Heart right ventricle (tissue), 16 donors: Measurements from ENCODE around the gene RALGAPA1. TPM values are rescaled to one million over a fixed set of nuclear protein-coding genes. Genes with fewer than 3 reads are reported as not detected.
"Not testable (repeated sequence)": the region's sequence is repeated elsewhere in the genome, so short reads cannot be mapped to it uniquely, and the experiment has no call there.

Source experiments
- ATAC-seq, 8 donors: fragments of 200-7000 bp; cut with Tn5 transposase; one replicate each; pipeline ENCODE4 v1.9.1; 2020; ENCODE audit warnings: mild to moderate bottlenecking in 8 of 8, moderate library complexity in 8 of 8, moderate number of reproducible peaks in 1 of 8
- DNase-seq, 2 donors: peaks; one replicate each; pipeline ENCODE4 v3.0.0-alpha.2; 2020
- H3K27ac ChIP-seq, 10 donors: fragments of 200-600 bp; sonication (generic) in 2 of 10; one replicate each; pipeline versions ENCODE4 v1.5.0 to v1.8.0; 2020 to 2022; ENCODE audit warnings: mild to moderate bottlenecking in 3 of 10
- H3K27me3 ChIP-seq, 7 donors: fragments of 200-600 bp; one replicate each; pipeline ENCODE4 v1.8.0; 2021 to 2022; ENCODE audit warnings: mild to moderate bottlenecking in 2 of 7
- H3K36me3 ChIP-seq, 9 donors: fragments of 200-600 bp; sonication (generic) in 1 of 9; one replicate each; pipeline versions ENCODE4 v1.5.0 to v1.8.0; 2020 to 2022; ENCODE audit warnings: mild to moderate bottlenecking in 2 of 9
- H3K4me1 ChIP-seq, 9 donors: fragments of 200-600 bp; sonication (generic) in 1 of 9; one replicate each; pipeline versions ENCODE4 v1.5.0 to v1.8.0; 2020 to 2022; ENCODE audit warnings: mild to moderate bottlenecking in 4 of 9
- H3K4me3 ChIP-seq, 10 donors: fragments of 200-600 bp; sonication (generic) in 2 of 10; one replicate each; pipeline versions ENCODE4 v1.5.0 to v1.8.0; 2020 to 2022; ENCODE audit warnings: mild to moderate bottlenecking in 7 of 10, moderate library complexity in 2 of 10
- H3K9me3 ChIP-seq, 11 donors: fragments of 200-600 bp in 10 of 11; sonication (generic) in 2 of 11; one replicate each; pipeline versions ENCODE4 v1.5.0 to v1.8.0; 2013 to 2022; ENCODE audit warnings: mild to moderate bottlenecking in 2 of 11, control low read depth in 1 of 11, moderate library complexity in 1 of 11
- CTCF ChIP-seq, 9 donors: fragments of 200-600 bp; sonication (generic) in 2 of 9; IDR thresholded peaks; one replicate each; pipeline versions ENCODE4 v1.5.0 to v1.8.0; 2021 to 2022; ENCODE audit warnings: antibody characterized with exemption in 9 of 9, mild to moderate bottlenecking in 5 of 9, moderate library complexity in 1 of 9
- whole genome bisulfite sequencing, 2 donors: extraction: QIAGEN DNeasy Blood & Tissue Kit; methylation state at CpG; one replicate each; pipeline ENCODE4 v1.1.7; 2013; ENCODE audit warnings: inconsistent platforms in 1 of 2; 5-methylcytosine and 5-hydroxymethylcytosine counted together
- intact Hi-C, 10 donors: fragments of 100-400 bp; cut with DNase I; formaldehyde crosslinking; loops; one replicate each; pipeline versions ENCODE4 v1.11.1 to v1.14.2; 2022
- long read RNA-seq, 3 donors: library from polyadenylated mRNA; unstranded; transcript quantifications; one replicate each; pipeline ENCODE4 v2.0.0, GENCODE V29; 2020 to 2021
- polyA plus RNA-seq, 2 donors: library from polyadenylated mRNA; stranded (reverse); fragments of 200-250 nt; gene quantifications; one replicate each; pipeline ENCODE4 v1.2.3, GENCODE V29; 2013
- total RNA-seq, 10 donors: library from RNA; stranded (reverse); fragmentation: NEBNext Ultra II Directional in 3 of 10; extraction: Animal tissue kit (Norgen Biotek cat#: 25700) in 3 of 10; gene quantifications; one replicate each; pipeline versions ENCODE4 v1.2.1 to v1.2.4, GENCODE V29; 2021 to 2023
- donor health status: Arrhythmogenic right ventricular cardiomyopathy.
- donor health status: ischemic (EF 13 %, LVEDD 7.1; RV severe dilation, severe dysfunction).
- donor health status: healthy with polysubstance abuse.
- donor health status: DM: no; HTN: yes; CAD: no.
- donor health status: DM: no; HTN: no; CAD: no.
- donor health status: ischemic (EF 25% LVEDD 6.9; RV normal size, moderate dysfunction).
- donor health status: ischemic (EF 25% LVEDD 5.7; RV mildly dilated, moderate dysfunction).
- donor health status: healthy.
- donor health status: DM: yes; HTN: yes; CAD: no.
- donor health status: Ischemic cardiomyopathy.
- donor health status: ischemic (EF 35%, LVEDD 5.7; RV mildly dilated, moderate dysfunction).
- donor health status: nonischemic (EF 11% LVEDD 7.7; RV severe dilation, severe dysfunction).
- donor health status: DM: yes; HTN: yes; CAD: no.
- donor health status: PGD.
- donor health status: ischemic (EF 29% LVEDD 5.4; RV normal size, mild dysfunction).
- donor health status: nonischemic (EF 23%, LVEDD 6.1; RV moderate dilation, normal function).

The RALGAPA1 gene
- total RNA-seq (10 to 100 TPM; 29.0 to 43.6 (median 36.6) TPM), polyA plus RNA-seq (10 to 100 TPM in 1 of 2 donors, 1 to 10 TPM in 1; 7.9 to 28.2 TPM)
- long read RNA-seq, donor 1, partial matches to known transcripts: 3 of 7 reads
- long read RNA-seq, donor 1, other reads (novel, unspliced or antisense): 4 of 7 reads
- long read RNA-seq, donor 2, partial matches to known transcripts: 9 of 11 reads
- long read RNA-seq, donor 2, other reads (novel, unspliced or antisense): 2 of 11 reads
- long read RNA-seq, donor 3, partial matches to known transcripts: 16 of 19 reads
- long read RNA-seq, donor 3, other reads (novel, unspliced or antisense): 3 of 19 reads

GRCh38 chr14:35808638-35809563, at the start of gene RALGAPA1:
RALGAPA1 (minus strand) TSS chr14:35809295; CDS start chr14:35808835, 460 bp downstream.
- peak; percentile 8 to 63 (median 45) for TF ChIP-seq CTCF (IDR thresholded peaks at IDR 0.05)
- DNase-seq (peak; percentile 88 to 95), ATAC-seq (peak; percentile 98 to 100 (median 99))
- not testable (repeated sequence) for H3K9me3 ChIP-seq, H3K36me3 ChIP-seq, H3K27me3 ChIP-seq
- peak within 1 kb of the TSS; percentile 60 to 92 (median 78) for H3K4me3 ChIP-seq
- peak within 1 kb of the TSS; percentile 79 to 95 (median 92) for H3K27ac ChIP-seq
- WGBS, 2 donors: 0 to 1% methylated on average over 49 to 60 of the region's 66 CpGs
- intact Hi-C loops: loop anchor here in 2 of 10 donors (1.0 to 2.0 kb wide), 2 partner anchors 17 to 18 kb away; partner anchors contain the start of gene BRMS1L (in 2 of the 2)
- peaks cover 0 to 28% (median 22%) of the 10 kb centered on the region in 9 donors for H3K4me1 ChIP-seq

GRCh38 chr14:35858521-35859209, 49.6 kb upstream of the RALGAPA1 start:
- H3K27me3 ChIP-seq: no peaks in the 10 kb centered on the region
- intact Hi-C loops: no loop called here
- no peak overlapping the region for H3K4me3 ChIP-seq
- WGBS, 2 donors: 97 to 98% methylated on average over 7 of the region's 7 CpGs
- ATAC-seq (no peak), DNase-seq (no peak)
- H3K9me3 ChIP-seq: no peaks in the 10 kb centered on the region
- H3K27ac ChIP-seq: no peak overlapping the region
- peaks cover 0 to 15% (median 5%) of the 10 kb centered on the region in 9 donors for H3K4me1 ChIP-seq
- no peak for TF ChIP-seq CTCF (IDR thresholded peaks at IDR 0.05)
- H3K36me3 ChIP-seq: peaks cover 0 to 44% (median 19%) of the 10 kb centered on the region in 9 donors

- WGBS, 2 donors: 75 to 77% methylated on average over 6 of the region's 6 CpGs
- H3K4me3 ChIP-seq: no peak overlapping the region
- peaks cover 0 to 47% (median 10%) of the 10 kb centered on the region in 9 donors for H3K36me3 ChIP-seq
- H3K27me3 ChIP-seq: no peaks in the 10 kb centered on the region
- H3K4me1 ChIP-seq: peaks cover 0 to 7% (median 4%) of the 10 kb centered on the region in 9 donors
- peaks cover 0 to 10% (median 4%) of the 10 kb centered on the region in 11 donors for H3K9me3 ChIP-seq
- ATAC-seq (no peak), DNase-seq (no peak)
- no peak overlapping the region for H3K27ac ChIP-seq
- intact Hi-C loops: no loop called here
- no peak for TF ChIP-seq CTCF (IDR thresholded peaks at IDR 0.05)
Measured at GRCh38 chr14:35855876-35856481, 46.9 kb upstream of the RALGAPA1 start.
